Epidermal melanocyte (primary cell): ENCODE measurements around the gene NHLH1.

ENCODE experiments used
- DNase-seq: peaks from one replicate; pipeline ENCODE4 v3.0.0; 2011; ENCODE audit warnings: low spot score; ENCODE audit not compliant: insufficient read length

Gene NHLH1

DNA sequence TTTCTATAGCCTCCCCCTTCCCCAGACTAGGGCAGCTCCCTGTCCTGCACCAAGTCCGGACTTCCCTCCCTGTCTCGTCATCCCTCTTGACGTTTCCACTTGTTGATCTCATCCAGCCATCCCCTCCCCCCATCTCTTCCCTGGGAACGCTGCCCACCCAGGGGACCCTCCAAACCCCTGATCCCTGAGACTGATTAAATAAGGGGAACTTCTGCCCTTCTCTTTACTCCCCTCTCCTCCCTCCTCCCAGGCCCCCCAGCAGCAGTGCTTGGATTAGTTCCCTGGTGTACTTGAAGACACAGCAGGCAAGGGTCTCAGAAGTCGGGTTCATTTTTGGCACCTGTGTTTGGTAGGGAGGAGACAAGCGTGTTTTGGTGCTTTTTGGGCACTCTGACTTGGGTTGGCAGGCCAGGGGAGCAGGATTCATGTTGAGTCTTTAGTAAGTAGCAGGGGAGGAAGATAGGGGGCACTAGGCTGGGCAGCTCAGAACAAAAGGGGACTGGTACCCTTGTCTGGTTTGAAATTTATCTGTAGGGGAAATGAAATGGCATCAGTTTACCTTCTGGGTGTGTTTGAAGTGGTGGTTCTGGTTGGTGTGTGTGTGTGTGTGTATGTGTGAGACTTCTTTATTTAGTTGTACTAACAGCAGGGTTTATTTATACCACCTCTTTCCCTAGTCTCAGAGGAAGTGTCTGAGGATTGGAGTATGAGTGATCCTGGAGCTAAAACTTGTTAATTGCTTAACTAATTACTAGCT is 44.6 kb downstream of the NHLH1 start:
- DNase-seq: no peak

DNA sequence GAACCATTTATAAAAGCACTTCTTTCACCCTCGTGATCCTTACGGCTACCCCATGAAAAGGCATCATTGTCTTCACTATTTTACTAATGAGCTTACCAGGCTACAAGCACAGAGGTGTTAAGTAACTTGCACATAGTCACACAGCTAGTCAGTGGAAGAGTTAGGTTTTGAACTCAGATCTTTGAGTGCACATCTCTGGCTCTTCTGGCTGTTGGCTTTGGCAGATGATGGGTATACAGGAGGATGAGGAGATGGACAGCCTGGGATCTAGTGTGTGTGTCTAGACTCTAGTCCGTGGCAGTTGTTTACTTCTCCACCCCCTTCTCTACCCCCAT is 45.1 kb downstream of the NHLH1 start:
- DNase-seq: no peak

DNA sequence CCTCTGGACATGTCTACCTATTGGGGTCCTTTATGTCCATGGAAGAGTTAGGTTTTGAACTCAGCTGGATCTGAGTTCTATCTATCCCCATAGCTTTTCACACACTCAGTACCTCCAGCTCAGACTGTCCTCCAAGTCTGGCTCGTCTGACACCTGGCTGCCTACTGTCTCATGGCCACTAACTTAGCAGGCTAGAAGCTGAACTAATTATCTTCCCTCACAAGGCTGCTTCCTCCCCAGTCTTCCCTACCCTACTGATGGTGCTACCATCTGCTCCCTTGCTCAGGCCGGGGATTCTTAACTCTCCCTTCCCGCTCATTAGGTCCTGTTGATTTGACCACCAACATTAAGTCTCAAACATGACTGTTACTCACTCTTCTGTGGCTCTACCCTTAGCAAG is 46.8 kb downstream of the NHLH1 start:
- no peak for DNase-seq

DNA sequence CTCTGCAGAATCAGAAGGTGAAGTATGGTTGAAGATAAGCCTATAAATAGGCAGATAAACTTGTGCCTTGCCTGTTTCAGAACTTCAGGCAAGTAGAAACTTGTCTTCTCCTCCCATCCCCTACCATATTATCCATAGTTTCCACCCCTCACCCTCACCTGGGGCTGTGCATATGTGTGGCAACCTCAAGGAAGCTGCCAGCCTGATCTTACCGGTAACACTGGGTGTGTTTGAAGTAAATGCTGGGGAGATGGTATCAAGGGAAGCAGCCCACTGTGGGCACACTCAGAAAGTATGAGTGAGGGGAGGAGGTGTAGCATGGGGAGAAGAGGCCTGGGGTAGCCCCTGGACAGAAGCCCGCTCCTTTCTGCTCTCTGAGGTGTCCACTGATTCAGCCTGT is 48.0 kb downstream of the NHLH1 start:
- DNase-seq: no peak

DNA sequence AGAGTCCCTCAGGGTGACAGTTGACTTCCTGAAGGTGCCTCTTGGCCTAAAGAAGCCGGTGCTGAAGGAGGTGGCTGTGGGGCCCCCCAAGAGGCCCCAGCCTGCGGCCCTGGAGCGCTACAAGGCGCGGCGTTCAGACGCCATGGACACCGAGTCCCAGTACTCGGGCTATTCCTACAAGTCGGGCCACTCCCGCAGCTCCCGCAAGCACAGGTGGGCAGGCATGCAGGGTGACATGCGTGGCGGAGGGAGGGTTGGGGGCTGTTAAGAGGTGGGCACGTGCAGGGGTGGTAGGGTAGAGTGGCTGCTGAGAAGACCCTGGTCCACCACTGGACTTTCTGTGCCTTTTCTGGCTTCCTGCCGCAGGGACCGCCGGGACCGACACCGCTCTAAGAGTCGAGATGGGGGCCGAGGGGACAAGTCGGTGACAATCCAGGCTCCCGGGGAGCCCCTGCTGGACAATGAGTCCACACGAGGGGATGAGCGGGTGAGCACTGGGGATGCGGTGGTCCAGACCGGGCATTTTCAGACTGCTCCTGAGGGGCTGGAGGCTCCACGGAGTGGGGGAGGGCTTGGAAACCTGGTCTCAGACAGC is 48.9 kb downstream of the NHLH1 start:
- DNase-seq: no peak

DNA sequence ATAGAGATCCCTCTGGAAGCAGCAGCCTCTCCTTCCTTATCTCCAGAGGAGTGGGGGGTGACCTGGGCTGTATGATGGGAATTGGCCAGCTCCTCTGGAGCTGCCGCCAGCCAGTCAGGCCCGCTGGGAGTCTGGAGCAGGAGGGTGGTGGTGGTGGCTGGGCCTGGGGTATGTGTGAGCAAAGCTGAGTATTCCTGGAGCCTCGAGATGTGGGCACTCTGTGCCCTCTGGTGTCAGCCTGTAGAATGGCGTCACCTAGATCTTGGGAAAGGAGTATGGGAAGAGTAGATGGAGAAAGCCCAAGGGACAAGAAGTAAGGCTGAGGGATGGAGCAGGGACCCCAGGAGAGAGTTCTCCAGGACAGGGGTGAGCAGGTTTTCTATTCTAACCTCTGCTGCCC is 49.5 kb downstream of the NHLH1 start:
- DNase-seq: no peak

DNA sequence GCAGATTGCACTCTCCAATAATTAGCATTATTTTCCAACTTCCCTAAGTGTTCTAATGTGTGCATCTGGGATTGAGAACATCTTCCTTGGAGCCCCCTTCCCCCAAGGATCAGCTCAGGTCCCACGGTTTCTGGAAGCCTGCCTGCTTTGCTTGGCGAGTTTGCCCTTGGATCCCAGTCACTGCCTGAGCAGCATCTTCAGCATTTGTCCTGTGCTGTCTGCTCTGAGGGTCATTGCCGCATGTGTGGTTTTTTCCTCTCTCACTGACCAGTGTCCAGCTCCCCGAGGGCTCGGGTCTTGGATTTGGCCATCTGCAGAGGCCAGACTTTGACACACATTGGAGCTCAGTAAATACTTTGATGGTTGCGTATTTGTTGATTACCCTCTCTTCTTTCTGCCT is 51.6 kb downstream of the NHLH1 start:
- no peak for DNase-seq

DNA sequence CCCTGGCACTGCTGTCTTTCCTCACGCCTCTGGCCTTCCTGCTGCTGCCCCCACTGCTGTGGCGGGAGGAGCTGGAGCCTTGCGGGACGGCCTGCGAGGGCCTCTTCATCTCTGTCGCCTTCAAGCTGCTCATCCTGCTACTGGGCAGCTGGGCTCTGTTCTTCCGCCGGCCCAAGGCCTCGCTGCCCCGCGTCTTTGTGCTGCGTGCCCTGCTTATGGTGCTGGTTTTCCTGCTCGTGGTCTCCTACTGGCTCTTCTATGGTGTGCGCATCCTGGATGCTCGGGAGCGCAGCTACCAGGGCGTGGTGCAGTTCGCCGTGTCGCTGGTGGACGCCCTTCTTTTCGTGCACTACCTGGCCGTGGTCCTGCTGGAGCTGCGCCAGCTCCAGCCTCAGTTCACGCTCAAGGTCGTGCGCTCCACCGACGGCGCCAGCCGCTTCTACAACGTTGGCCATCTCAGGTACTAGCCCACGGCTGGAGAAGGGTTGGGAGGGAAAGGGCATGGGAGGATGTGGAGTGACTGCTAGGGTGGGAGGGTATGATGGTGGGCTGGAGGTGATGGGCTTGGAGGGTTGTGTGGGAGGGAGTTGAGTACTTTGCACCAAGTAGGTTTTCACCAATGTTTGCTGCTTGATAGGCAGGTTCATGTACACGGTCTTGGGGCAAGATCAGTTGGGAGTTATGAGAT is 52.4 kb downstream of the NHLH1 start:
- no peak for DNase-seq

DNA sequence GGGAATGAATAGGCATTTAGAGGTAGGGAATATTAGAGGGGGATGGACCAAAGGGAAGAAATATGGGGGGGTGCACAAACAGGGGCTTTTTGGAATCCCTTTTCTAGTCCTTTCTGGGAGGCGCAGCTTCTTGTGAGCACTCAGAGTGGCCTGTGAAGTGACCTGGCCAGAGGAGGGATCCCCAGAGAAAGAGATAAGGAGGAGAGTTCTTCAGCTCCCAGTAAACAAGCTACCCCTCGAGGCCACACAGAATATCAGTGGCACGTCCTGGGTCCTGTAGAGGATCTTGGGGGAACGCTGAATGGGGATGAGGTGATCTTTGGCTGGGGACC is 52.9 kb downstream of the NHLH1 start:
- no peak for DNase-seq

DNA sequence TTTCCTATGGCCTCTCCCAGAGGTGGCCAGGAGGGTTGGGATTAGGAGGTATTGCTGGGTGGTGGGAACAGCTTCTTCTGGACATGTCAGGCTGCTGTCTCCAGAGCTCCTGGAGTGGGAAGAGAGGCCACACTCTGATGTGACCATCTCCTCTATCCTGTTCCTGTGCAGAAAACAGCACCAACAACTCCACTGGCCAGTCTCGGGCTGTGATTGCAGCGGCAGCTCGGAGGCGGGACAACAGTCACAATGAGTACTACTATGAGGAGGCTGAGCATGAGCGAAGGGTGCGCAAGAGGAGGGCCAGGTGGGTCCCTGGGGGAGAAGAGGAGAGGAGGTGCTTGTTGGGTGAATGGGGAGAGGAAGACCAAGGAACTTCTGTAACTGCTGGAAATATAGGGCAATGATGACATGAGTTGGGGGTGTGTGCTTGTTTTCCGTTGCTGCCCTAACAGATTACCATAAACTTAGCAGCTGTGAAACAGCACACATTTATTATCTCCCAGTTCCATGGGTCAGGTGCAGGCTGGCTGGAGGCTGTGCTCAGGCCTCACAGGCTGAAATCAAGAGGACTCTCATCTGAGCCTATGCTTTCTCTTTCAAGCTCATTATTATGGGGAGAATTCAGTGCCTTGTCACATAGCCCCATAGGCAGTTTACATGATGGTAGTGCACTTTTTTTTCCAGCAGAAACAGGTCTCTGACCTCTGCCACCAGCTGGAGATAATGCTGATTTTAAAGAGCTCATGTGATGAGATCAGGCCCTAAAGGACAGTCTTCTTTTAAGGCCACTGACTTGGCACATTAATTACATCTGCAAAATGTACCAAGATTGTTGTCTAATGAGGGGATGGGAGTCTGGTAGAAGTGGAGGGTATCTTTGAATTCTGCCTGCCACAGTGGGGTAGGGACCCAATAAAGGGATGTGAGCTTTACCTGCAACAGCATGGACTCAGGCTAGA is 54.3 kb downstream of the NHLH1 start:
- DNase-seq: no peak

DNA sequence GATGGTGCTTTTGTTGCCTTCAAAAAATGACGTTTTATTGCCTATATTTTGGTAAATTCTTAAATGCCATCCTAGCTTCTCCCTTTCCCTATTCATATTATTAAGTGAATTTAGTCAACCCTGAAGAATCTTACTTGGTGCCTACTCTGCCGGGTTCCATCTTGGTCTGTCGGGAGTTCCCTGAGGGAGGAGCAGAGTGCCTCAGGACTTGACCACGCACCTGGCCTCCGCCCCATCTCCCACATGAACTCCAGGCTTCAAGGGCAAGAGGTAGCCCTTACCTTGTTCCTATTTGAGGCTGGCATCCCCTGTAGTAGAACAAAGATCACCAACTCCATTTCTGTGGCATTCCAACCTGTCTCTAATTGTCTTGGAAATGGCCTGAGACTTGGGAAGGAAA is 55.0 kb downstream of the NHLH1 start:
- no peak for DNase-seq
